Lower leg skin (tissue), 3 donors: ENCODE results near the gene ADGRV1.

Experiments
- CTCF ChIP-seq, 3 donors: fragments of 450-650 bp; IDR thresholded peaks; one replicate each; pipeline ENCODE4 v1.5.1; 2016; ENCODE audit warnings: antibody characterized with exemption in 3 of 3, mild to moderate bottlenecking in 3 of 3, moderate library complexity in 2 of 3
- POLR2A ChIP-seq, 2 donors: fragments of 450-650 bp; IDR thresholded peaks; one replicate each; pipeline ENCODE4 v1.6.1; 2016 to 2017; ENCODE audit warnings: antibody characterized with exemption in 2 of 2, mild to moderate bottlenecking in 1 of 2, moderate library complexity in 1 of 2

GRCh38 chr5:90949469-90950358 is 391.1 kb downstream of the ADGRV1 start:
- TF ChIP-seq CTCF (IDR thresholded peaks at IDR 0.05) (no peak), POLR2A (IDR thresholded peaks at IDR 0.05) (no peak)
